Suprapubic skin (tissue), 3 donors: ENCODE measurements around the gene MEFV.
"Not testable (repeated sequence)": the region's sequence is repeated elsewhere in the genome, so short reads cannot be mapped to it uniquely, and the experiment has no call there.

Experiments
- CTCF ChIP-seq, 2 donors: fragments of 200-600 bp in 1 of 2; fragments of 450-650 bp in 1 of 2; sonication (generic) in 1 of 2; IDR thresholded peaks; one replicate each; pipeline ENCODE4 v1.5.1; 2016 to 2019; ENCODE audit warnings: antibody characterized with exemption in 2 of 2, mild to moderate bottlenecking in 1 of 2, moderate library complexity in 1 of 2
- POLR2A ChIP-seq, 2 donors: fragments of 450-650 bp; IDR thresholded peaks; one replicate each; pipeline ENCODE4 v1.6.1; 2017; ENCODE audit warnings: antibody characterized with exemption in 2 of 2, mild to moderate bottlenecking in 2 of 2, moderate library complexity in 2 of 2

GRCh38 chr16:3197694-3198333 is 58.6 kb downstream of the MEFV start:
- TF ChIP-seq CTCF, POLR2A (IDR thresholded peaks at IDR 0.05): not testable (repeated sequence)
